ENCODE data around the gene TMEM272.

- TF ChIP-seq, protein P1, sequence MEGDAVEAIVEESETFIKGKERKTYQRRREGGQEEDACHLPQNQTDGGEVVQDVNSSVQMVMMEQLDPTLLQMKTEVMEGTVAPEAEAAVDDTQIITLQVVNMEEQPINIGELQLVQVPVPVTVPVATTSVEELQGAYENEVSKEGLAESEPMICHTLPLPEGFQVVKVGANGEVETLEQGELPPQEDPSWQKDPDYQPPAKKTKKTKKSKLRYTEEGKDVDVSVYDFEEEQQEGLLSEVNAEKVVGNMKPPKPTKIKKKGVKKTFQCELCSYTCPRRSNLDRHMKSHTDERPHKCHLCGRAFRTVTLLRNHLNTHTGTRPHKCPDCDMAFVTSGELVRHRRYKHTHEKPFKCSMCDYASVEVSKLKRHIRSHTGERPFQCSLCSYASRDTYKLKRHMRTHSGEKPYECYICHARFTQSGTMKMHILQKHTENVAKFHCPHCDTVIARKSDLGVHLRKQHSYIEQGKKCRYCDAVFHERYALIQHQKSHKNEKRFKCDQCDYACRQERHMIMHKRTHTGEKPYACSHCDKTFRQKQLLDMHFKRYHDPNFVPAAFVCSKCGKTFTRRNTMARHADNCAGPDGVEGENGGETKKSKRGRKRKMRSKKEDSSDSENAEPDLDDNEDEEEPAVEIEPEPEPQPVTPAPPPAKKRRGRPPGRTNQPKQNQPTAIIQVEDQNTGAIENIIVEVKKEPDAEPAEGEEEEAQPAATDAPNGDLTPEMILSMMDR (IDR thresholded peaks at IDR 0.05; ENCODE audit: insufficient read depth, low read length) = no peak
- TF ChIP-seq REST (IDR thresholded peaks at IDR 0.05; ENCODE audit: insufficient replicate concordance, low read depth) = no peak
- TF ChIP-seq POLR2AphosphoS5 (IDR thresholded peaks at IDR 0.05; ENCODE audit: low read depth) = no peak
- no peak for TF ChIP-seq GABPA (IDR thresholded peaks at IDR 0.05; ENCODE audit: low read depth)
Observed at GRCh38 chr13:51777921-51778320, 67.1 kb downstream of the TMEM272 start.

Data from HL-60 (cell line).